Adipose tissue (tissue), 3 donors: ENCODE results near the gene DPF3. TPM values are rescaled to one million over a fixed set of nuclear protein-coding genes. Genes with fewer than 3 reads are reported as not detected.

Experiments used
- H3K27ac ChIP-seq: one replicate; pipeline ENCODE4 v1.5.1; 2013; ENCODE audit warnings: low read depth, low read length
- WGBS, 3 donors: extraction: QIAGEN DNeasy Blood & Tissue Kit; methylation state at CpG; one replicate each; pipeline ENCODE4 v1.1.7; 2013; 5-methylcytosine and 5-hydroxymethylcytosine counted together
- polyA plus RNA-seq, 3 donors: library from polyadenylated mRNA; stranded (reverse); fragments of 200-250 nt; gene quantifications; one replicate each; pipeline ENCODE4 v1.2.3, GENCODE V29; 2013
- donor health status: healthy with polysubstance abuse.
- donor health status: Bipolar disorder and iron deficiency.
- donor health status: healthy.

Gene DPF3
- polyA plus RNA-seq, 3 donors = 0.37 to 0.79 (median 0.41) TPM

DNA sequence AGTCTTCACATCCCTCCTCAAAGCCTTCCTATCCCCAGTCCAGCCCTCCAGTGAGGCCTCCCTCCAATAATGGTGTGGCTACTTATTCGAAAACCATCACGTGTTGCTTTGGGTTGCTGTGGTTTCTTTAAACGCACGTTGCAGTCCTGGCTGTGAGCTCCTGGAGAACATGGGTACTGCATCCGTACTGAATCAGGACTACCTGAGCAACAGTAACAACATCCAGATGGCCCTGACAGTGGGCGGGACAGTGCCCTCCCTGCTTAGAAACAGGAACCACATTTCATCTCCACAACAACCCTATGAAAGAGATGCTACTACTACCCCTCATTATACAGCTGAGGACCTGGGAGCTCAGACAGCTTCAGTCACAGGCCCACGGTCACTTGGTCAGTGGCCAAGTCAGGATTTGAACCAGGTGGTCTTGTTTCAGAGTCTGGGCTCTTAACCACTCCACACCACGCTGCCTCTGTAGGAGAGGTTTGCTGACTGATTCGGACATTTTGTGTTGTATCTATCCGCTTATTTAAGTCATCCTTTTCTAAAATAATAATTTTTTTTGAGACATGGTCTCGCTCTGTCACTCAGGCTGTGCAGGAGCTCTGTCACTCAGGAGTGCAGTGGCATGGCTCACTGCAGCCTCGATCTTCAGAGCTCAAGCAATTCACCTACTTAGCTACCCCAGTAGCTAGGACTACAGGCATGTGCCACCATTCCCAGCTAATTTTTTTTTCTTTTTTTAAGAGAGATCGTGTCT lies 104.8 kb downstream of the DPF3 start:
- WGBS, 3 donors = 85 to 90% (median 89%) methylated on average over 13 of the region's 13 CpGs
- H3K27ac ChIP-seq = no peak overlapping the region

GRCh38 chr14:72788255-72788654 lies 105.6 kb downstream of the DPF3 start:
- no peak overlapping the region for H3K27ac ChIP-seq
- WGBS, 3 donors = 39 to 76% (median 51%) methylated on average over 6 of the region's 6 CpGs

DNA sequence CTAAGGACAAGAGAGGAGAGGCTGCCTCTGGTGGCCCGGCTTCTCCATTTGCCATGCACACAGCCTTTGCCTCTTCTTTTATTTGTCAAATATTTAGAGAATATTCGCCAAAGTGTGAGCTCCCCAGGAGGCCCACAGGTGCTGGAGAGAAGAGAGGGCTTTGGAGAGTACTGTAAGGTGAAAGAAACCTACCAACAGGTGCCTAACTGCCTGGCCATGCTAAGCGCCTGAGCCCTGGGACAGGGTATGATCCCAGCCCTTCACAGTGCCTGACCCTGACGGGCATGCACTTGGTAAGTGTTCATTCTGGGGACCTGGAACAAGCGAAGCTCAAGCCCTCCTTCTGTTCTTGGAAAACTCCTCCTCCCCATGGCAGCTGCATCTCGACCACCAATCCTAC lies 106.1 kb downstream of the DPF3 start:
- H3K27ac ChIP-seq = no peak overlapping the region
- 85 to 87% (median 86%) methylated on average over 6 of the region's 6 CpGs for WGBS, 3 donors

DNA sequence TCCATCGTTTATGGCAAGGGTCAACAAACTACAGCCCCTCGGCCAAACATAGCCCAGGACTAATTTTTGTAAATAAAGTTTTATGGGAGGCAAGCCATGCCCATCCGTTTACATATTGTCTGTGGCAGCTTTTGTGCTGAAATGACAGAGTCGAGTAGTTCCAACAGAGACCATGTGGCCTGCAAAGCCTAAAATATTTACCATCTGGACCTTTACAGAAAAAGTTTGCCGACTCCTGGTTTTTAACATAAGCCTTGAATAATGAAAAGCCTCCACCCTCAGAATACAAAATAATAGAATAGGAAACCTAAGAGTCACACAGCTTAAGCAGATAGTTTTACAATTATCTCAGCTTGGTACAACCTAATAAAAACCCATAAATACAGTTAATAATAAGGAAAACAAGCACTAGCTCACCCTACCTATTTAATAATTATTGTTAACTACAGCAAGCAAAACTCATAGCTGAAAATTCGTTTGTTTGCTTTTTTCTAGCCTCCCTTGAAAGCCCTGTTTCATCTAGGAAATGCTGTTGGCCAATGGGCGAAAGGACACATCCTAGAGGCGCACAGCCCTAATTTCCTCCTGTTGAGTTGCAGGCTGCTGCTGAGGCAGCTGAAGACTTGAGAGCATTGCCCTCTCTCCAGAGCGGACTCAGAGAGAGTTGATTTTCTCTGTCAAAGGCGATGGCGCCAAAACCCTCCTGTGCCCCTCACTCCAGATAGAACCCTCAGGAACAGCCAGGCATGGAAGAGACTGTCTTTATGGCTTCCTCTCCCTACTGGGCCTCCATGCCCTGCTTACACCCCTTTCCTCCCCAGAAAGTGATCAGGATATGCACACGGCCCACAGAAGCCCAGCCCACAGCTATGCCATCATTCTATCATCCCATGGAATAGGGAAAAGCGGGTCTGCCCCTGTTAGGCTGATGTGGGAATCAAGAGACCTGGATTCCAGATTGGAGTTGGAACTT lies 107.2 kb downstream of the DPF3 start:
- 84 to 89% (median 86%) methylated on average over 13 of the region's 13 CpGs for WGBS, 3 donors
- no peak overlapping the region for H3K27ac ChIP-seq

GRCh38 chr14:72783741-72784140 lies 110.2 kb downstream of the DPF3 start:
- WGBS, 3 donors = 37 to 82% (median 81%) methylated on average over 7 of the region's 7 CpGs
- no peak overlapping the region for H3K27ac ChIP-seq

- no peak overlapping the region for H3K27ac ChIP-seq
- 90 to 100% (median 93%) methylated on average over 2 of the region's 2 CpGs for whole genome bisulfite sequencing, 3 donors
Measured at GRCh38 chr14:72782817-72783216, 111.1 kb downstream of the DPF3 start.

DNA sequence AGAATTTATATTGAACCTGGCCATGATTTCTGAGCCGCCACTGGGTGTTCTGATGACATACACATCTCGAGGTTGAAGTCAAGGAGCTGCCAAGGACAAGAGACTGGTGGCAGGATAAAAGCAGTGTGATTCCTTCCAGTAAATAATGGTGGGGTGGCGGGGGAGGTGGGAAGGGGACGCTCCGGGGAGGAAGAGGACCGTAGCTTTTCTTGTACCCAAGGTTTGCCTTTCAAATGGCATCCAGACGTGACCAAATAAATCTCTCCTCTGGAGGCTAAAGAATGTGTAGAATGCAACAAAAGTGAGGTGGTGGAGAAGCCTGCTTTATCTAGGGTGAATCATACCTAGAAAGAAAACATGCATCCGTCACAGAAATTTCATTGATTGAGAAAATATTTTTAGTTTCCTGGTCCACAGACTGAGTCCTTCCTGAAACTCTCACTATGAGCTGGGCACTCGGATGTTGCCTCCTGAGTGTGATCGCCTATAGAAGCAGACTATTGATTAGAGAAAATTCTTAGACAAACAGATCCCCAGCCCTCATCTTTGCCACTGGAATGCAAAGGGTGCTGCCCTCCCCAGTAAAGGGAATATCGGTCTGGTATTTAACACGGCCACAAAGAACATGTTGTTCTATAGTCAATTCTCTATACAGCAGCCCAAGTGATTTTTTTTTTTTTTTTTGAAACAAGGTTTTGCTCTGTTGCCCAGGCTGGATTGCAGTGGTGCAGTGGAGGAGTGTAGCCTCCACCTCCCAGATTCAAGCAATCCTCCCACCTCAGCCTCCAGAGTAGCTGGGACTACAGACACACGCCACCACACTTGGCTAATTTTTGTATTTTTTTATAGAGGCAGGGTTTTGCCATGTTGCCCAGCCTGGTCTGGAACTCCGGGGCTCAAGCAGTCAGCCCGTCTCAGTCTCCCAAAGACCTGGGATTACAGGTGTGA lies 112.1 kb downstream of the DPF3 start:
- H3K27ac ChIP-seq = no peak overlapping the region
- WGBS, 3 donors = 69 to 84% (median 73%) methylated on average over 15 of the region's 15 CpGs

DNA sequence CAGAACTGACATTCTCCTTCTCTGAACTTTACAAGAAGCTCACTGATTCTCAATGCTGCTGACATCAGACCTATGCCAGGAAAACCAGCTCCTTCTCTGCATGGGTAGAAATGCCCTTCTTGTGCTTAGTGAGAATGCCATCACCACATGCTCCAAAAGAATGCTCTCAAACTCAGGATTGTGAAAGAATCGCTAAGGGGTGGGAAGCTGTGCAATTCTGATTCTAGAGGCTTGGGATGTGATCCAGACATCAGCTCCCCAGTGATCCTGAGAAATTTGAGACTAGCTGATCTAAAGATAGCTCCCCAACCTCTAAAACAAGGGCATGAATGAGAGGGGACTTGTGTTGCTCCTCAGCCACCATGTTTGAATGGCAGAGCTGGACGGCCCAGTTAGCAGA lies 113.2 kb downstream of the DPF3 start:
- no peak overlapping the region for H3K27ac ChIP-seq
- WGBS, 3 donors = 60 to 84% (median 70%) methylated on average over 2 of the region's 2 CpGs

DNA sequence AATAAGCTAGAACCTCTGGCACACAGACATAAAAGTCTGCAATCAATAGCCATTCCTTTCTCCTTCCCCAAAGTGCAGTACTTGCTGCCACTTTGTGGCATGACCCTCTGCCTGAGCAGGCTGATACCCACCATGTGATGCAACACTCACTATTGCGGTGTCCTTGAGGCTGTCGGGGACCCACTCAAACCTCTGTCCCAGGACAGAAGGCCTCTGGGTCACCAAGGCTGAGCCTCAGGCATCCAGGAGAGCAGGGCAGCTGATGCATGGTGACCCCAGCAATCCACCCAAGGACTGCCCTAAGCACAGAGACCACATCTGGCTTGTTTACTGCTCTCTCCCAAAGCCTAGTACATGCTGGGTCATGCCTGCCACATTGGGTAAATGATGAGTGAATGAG lies 114.2 kb downstream of the DPF3 start:
- no peak overlapping the region for H3K27ac ChIP-seq
- 79 to 90% (median 89%) methylated on average over 2 of the region's 2 CpGs for WGBS, 3 donors

DNA sequence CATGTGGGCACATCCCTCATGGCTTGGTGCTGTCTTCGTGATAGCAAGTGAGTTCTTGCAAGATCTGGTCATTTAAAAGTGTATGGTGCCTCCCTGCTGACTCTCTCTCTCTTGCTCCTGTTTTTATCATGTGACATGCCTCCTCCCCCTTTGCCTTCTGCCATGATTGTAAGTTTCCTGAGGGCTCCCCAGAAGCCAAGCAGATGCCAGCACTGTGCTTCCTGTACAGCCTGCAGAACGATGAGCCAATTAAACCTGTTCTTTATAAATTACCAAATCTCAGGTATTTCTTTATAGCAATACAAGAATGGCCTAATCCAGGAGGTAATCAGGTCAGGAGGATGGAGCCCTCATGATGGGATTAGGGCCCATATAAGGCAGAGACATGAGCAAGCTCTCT lies 116.3 kb downstream of the DPF3 start:
- 94 to 96% (median 95%) methylated on average over 2 of the region's 2 CpGs for WGBS, 3 donors
- no peak overlapping the region for H3K27ac ChIP-seq

DNA sequence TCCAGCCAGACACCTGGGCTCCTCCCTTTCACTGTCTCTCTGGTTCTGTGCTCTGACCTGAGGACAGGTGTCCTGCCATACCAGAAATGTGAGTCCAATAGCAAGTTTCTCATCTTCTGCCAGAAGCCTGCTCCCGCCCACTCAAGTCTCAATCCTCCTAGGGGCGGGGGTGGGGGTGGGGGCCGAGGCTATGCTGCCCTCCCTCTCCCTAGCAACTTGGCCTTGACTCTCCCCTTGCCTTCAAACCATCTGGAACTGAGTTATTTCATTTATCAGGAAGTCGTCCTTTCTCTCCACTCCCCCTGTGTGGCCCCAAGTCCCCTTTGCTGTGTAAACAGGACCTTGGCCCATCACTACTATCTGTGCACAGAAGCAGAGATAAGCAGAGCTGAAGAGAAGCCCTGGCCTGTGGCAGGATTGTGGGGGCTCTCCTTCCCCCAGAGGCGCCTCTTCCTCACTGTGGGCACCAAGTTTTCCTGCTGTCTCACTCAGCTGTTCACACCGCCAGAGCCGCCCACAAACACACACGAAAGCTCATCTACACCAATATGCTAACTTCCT lies 117.1 kb downstream of the DPF3 start:
- H3K27ac ChIP-seq = no peak overlapping the region
- WGBS, 3 donors = 38 to 52% (median 42%) methylated on average over 8 of the region's 8 CpGs

- 60 to 88% (median 65%) methylated on average over 2 of the region's 2 CpGs for WGBS, 3 donors
- no peak overlapping the region for H3K27ac ChIP-seq
Measured at GRCh38 chr14:72775923-72776554, 117.9 kb downstream of the DPF3 start.

DNA sequence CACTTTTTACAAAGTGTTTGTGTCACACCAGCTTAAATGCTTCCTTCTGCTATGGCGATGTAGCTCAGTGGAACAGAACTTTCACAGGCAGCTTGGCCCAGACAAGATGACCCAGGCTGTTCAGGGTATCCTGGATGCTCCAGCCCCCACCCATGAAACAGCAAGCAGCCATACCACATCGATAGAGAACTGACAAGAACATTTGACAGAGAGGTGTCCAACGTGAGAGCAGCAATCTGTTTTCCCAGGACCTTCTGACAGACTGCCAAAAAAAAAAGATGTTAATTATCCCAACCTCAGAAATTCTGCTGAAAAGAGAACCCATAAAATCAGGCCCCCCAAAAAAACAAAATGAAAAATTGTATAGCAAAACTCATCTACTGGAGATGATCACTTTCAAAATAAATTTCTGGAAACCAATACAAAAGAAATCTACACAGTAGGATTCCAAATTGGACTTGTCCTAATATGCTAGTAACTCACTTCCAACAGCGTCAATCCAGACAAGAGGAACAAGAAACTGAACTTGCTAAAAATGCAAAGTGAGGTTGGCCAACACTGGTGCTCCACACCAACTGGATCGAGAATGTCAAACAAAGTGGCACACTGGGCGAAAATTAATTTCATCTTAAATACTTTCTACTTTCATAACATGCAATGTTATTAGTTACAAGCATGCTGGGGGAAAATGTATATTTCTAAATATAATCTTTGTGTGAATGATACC lies 118.8 kb downstream of the DPF3 start:
- 67 to 83% (median 83%) methylated on average over 6 of the region's 6 CpGs for WGBS, 3 donors
- no peak overlapping the region for H3K27ac ChIP-seq

DNA sequence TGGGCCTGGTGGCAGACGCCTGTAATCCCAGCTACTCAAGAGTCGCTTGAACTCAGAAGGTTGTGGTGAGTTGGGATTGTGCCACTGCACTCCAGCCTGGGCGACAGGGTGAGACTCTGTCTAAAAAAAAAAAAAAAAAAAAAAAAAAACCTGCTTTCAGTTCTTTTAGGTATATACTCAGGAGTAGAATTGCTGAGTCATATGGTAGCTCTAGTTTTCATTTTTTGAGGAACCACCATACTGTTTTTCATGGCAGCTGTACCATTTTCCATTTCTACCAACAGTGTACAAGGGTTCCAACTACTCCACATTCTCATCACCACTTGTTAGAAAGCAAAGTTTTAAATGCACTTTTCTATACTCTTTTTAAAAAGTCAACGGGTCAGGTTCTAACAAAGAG lies 119.8 kb downstream of the DPF3 start:
- 90 to 92% (median 91%) methylated on average over 4 of the region's 4 CpGs for WGBS, 3 donors
- no peak overlapping the region for H3K27ac ChIP-seq

GRCh38 chr14:72771561-72771960 lies 122.3 kb downstream of the DPF3 start:
- WGBS, 3 donors = 91 to 97% (median 92%) methylated on average over 11 of the region's 11 CpGs
- H3K27ac ChIP-seq = no peak overlapping the region

DNA sequence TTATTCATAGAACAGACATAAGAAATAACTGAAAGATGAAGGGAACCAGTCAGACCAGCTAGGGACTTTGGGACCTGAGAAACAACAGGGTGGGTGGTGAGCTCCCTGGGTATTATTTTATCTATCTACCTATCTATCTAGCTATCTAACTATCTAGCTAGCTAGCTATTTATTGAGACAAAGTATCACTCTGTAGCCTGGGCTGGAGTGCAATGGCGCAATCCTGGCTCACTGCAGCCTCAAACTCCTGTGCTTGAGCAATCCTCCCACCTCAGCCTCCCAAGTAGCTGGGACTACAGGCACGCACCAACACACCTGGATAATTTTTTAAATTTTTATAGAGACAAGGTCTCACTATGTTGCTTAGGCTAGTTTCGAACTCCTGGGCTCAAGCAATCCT lies 127.6 kb downstream of the DPF3 start:
- H3K27ac ChIP-seq = no peak overlapping the region
- 94 to 99% (median 95%) methylated on average over 3 of the region's 3 CpGs for WGBS, 3 donors

DNA sequence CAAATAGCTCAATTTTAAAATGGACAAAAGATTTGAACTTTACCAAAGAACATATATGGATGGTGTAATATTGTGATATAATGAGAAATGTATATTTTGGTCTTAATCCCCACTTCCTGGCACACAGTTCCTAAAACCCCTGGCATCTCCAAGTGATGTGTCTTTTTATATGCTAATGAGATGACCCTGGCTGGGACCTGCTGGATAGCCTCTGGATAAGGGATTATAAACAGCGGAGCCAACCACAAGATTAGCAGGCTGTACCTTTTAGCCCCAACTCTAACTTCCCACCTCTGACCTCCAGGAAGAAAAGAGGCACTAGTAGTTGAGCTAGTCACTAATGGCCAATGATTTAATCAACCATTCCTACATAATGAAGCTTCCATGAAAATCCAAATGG lies 130.0 kb downstream of the DPF3 start:
- WGBS, 3 donors = 85 to 95% (median 92%) methylated on average over 1 of the region's 1 CpG
- H3K27ac ChIP-seq = no peak overlapping the region
